ENCODE results near the gene TGFA.

Gene TGFA

GRCh38 chr2:70553584-70554337 is at the start of gene TGFA:
Gene TGFA (minus strand): TSS chr2:70553826. CDS start chr2:70553767, 59 bp downstream.
- peak; percentile 74 for DNase-seq

DNA sequence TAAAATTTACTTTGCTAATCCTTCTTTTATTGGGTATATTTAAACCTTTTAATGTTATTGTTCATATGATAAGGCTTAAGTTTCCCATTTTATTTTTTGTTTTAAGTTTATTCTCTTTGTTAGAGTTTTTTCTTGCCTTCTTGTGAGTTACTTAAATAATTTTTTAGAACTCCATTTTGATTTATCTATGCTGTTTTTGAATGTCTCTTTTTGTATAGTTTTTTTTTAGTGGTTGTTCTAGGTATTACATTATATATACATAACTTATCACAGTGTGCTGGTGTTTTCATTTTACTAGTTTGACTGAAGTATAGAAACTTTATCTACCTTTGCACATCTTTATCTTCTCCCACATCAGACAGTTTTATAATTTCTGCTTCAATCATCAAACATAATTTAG is 49.4 kb upstream of the TGFA start:
- no peak for DNase-seq

DNA sequence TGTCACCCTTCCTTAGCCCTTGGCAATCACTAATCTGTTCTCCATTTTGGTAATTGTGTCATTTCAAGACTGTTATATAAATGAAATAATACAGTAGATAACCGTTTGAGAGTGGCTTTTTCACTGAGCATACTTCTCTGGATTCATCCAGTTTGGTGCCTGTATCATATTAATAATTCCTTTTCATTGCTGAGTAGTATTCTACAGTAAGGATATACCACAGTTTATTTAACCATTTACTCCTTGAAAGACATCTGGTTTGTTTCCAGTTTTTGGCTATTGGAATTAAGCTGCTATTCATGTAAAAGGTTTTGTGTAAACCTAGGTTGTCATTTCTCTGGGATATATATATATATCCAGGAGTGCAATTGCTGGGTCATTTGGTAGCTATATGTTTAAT is 44.6 kb upstream of the TGFA start:
- DNase-seq = no peak

GRCh38 chr2:70596739-70597138 is 43.1 kb upstream of the TGFA start:
- peak; percentile 84 for DNase-seq

- DNase-seq = no peak
Measured at GRCh38 chr2:70596293-70596692, 42.7 kb upstream of the TGFA start.

- DNase-seq = no peak
Measured at GRCh38 chr2:70583091-70583490, 29.5 kb upstream of the TGFA start.

DNA sequence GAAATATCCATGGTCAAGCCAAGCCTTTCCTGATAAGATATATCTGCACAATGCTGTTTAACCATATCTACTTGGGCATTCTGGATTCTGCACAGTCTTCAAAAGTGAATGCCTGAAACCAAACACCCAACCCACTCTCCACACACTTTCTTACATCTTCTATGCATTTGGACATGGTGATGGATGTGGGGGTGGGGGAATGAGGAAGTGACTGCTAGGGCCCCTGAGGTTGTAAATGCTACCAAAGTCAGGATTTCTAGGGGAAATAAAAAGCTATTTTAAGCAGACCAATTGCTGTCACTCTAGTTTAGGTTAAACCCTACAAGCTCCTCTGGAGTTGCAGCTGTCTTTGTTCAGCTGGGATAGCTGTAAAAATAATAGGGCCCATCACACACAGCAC is 26.7 kb upstream of the TGFA start:
- DNase-seq = no peak

GRCh38 chr2:70574618-70575017 is 21.0 kb upstream of the TGFA start:
- no peak for DNase-seq

- no peak for DNase-seq
Measured at GRCh38 chr2:70574109-70574508, 20.5 kb upstream of the TGFA start.

DNA sequence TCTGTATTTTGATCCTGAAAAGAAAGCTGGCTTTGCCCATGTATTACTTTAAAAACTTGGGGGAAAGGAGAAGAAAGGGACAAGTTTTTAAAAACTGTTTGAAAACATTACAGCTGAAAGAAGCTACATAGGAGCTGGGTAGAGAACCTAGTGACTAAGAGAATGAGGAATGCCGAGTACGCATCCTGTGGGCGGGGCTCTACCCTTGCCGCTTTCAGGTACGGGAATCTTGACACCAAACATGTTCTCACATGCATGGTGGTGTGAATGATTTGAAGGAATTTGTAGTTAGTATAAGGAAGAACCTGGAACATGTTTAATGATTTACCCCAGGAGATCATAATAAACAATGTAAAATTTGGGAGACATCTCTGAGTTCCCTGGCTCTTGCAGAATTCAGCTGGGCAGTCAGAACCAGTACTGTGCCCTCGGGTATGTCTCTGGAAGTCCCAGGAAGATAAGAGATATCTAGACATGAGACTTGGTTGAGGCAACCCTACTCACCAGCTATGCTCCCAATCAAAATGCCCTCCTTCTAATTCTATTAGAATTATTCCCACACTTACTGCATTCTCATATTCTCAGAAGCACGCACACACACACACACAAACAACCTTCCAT is 16.5 kb upstream of the TGFA start:
- no peak for DNase-seq

GRCh38 chr2:70569559-70569958 is 15.9 kb upstream of the TGFA start:
- DNase-seq = no peak

DNA sequence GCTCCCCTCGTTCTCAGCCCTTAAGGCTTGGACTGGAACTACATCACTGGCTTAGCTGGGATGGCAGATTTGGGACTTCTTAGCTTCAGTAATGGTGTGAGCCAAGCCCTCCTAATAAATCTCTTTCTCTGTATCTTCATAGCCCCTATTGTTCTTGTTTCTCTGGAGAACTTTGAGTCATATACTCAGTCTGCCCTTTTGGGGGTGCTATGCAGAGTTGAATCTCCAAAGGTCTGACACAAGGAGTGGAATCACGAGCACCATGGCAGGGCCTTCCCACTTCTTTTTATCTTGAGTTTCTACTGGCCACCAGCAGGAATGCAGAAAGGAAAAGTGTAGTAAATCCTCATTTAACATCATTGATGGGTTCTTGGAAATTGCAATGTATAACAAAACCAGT is 13.3 kb upstream of the TGFA start:
- no peak for DNase-seq

GRCh38 chr2:70566464-70566863 is 12.8 kb upstream of the TGFA start:
- no peak for DNase-seq

- DNase-seq = no peak
Measured at GRCh38 chr2:70565039-70565731, 11.6 kb upstream of the TGFA start.

DNA sequence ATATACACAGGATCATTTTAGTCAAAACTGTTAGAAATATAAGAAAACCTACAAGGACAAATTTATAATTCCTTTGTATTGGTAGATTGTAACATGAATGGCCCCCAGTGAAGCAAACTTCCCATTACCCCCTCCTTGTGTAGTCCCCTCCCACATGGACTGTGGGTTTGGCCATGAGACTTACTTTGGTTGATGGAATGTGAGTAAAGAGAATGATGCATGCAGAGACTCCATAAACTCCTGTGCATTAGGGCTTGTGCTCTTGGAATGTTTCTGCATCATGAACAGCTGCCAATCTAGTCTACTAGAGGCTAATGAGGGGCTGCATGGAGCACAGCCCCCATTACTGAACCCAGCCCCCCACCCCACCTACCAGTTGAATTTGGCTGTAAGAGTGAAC is 8.3 kb upstream of the TGFA start:
- DNase-seq = no peak

DNA sequence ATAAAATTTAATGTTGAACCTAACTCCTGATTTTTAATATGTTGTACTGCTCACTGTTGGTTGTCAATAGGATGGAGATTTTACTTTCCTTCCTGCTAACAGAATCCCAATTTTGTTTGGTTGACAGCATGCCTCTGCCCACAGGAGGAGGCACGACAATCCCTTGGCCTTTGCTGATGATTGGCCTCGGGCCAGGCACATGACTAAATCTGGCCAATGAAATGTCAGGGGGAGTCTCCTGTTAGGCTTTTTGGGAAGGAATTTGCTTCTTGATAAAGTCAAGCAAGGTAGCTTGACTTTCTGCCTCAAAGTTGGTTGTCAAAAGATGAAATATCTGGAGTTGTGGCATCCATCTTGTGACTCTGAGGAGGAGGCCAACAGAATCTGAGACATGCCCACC is 6.8 kb upstream of the TGFA start:
- DNase-seq = no peak

- DNase-seq = no peak
Measured at GRCh38 chr2:70560040-70560439, 6.4 kb upstream of the TGFA start.

DNA sequence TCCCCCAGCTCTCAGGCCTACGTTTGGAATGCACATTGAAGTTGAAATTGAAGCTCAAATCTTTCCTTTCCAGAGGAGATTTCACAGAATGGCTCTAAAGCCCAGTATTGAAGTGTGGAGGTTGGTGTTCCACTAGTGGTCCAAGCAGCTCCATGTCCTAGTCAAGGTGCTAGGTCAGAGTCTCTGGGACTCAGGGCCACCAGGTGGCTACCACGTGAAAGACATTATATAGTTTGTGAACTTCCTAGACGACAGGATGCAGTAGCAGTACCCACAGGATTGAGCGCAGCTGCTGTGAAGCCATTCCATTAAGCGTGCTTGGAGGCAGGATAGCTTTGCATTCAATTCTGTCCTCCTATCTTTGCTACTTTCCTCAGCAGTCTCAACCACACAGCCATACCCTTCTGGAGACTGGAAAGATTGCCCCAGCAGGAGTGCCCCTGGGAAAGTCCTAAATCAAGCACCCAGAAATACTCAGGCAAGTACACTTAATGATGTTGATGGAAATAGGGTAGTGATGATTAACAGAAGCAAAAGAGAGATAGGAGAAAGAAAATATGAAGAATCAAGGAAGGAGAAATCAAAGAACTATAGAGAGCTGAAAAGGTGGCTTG is 4.7 kb upstream of the TGFA start:
- DNase-seq = no peak

- peak; percentile 88 for DNase-seq
Measured at GRCh38 chr2:70557171-70557838, 3.7 kb upstream of the TGFA start.

GRCh38 chr2:70556608-70557007 is 3.0 kb upstream of the TGFA start:
- no peak for DNase-seq

DNA sequence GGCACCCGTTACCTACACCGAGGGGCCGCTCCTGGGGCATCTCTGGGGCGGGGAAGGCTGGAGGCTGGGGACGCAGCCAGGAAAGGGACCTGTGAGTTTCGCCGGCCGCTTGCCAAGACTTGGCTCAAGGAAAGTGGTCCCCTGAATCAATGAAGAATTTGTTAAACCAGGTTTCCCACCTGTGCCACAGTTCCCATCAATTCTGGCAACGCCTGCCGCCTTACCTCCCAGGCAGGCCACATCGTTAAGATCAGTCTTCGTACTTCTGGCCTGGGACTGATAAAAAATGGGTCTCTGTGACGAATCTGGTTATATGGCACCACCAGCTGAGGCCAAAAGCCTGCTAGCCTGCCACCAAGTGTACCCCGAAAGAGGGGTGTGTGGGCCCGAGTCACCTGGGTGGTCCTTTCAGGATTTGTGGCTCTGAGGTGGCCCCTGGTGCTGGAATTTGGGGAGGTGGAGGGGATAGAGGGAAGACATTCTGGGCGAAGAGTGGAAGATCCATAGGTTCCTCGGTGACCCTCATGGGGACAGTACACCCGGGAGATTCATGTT is 789 bp upstream of the TGFA start:
- no peak for DNase-seq

DNA sequence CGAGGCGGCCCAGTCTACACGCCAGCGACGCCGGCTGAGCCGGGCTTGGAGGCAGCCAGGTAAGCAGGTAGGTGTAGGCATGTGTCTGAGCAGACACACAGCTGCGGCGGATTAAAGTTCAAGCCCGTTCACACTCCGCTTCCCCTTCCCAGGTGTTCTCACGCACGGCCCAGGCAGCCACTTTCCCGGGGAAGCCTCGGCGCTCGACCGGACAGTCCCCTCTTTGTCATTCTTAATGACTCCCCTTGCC is 367 bp downstream of the TGFA start:
- peak; percentile 39 for DNase-seq

Measured in DMS79 treated with DMSO at 0.1 percent for 48 hours (cell line).